Pancreas (tissue), 10 donors: ENCODE data around the gene RNF130. TPM values are rescaled to one million over a fixed set of nuclear protein-coding genes. Genes with fewer than 3 reads are reported as not detected.
A peak's percentile ranks its signal among the peaks of the same experiment; 100 is the strongest.

Experiments used
- ATAC-seq, 4 donors: fragments of 200-7000 bp; cut with Tn5 transposase; one replicate each; pipeline versions ENCODE4 v1.8.0 to v1.9.1; 2020; ENCODE audit warnings: mild to moderate bottlenecking in 4 of 4, moderate library complexity in 4 of 4
- DNase-seq, 6 donors: peaks; one replicate each; pipeline ENCODE4 v3.0.0-alpha.2; 2020
- FAIRE-seq: peaks from 2 replicates; lab custom pipeline; 2012; peaks lifted over from hg19 to GRCh38; lab: Jason Lieb, UNC
- H3K27ac ChIP-seq, 4 donors: fragments of 200-600 bp; sonication (generic); 1 replicate in 3 of 4; 2 replicates in 1 of 4; pipeline versions ENCODE4 v1.5.0 to v1.8.0; 2020
- H3K27me3 ChIP-seq, 4 donors: fragments of 200-600 bp; one replicate each; pipeline ENCODE4 v1.8.0; 2021
- H3K36me3 ChIP-seq, 3 donors: fragments of 200-600 bp; sonication (generic) in 1 of 3; one replicate each; pipeline versions ENCODE4 v1.5.0 to v1.8.0; 2020 to 2021
- H3K4me1 ChIP-seq, 3 donors: fragments of 200-600 bp; one replicate each; pipeline ENCODE4 v1.8.0; 2021
- H3K4me3 ChIP-seq, 4 donors: fragments of 200-600 bp; sonication (generic) in 2 of 4; one replicate each; pipeline versions ENCODE4 v1.5.0 to v1.8.0; 2020 to 2021
- H3K9me3 ChIP-seq, 4 donors: fragments of 200-600 bp; one replicate each; pipeline ENCODE4 v1.8.0; 2021
- CTCF ChIP-seq, 4 donors: fragments of 200-600 bp; sonication (generic) in 3 of 4; IDR thresholded peaks; one replicate each; pipeline versions ENCODE4 v1.5.0 to v1.8.0; 2021; ENCODE audit warnings: antibody characterized with exemption in 4 of 4
- WGBS, 2 donors: extraction: QIAGEN DNeasy Blood & Tissue Kit; methylation state at CpG; one replicate each; pipeline ENCODE4 v1.1.7; 2013; 5-methylcytosine and 5-hydroxymethylcytosine counted together
- intact Hi-C, 3 donors: fragments of 100-400 bp; cut with DNase I; formaldehyde crosslinking; loops; one replicate each; pipeline versions ENCODE4 v1.11.1 to v1.14.2; 2022
- polyA plus RNA-seq, 2 donors: library from polyadenylated mRNA; stranded (reverse); fragments of 200-250 nt; gene quantifications; one replicate each; pipeline ENCODE4 v1.2.3, GENCODE V29; 2013
- total RNA-seq, 6 donors: library from RNA; stranded (reverse); fragmentation: NEBNext Ultra II Directional in 4 of 6; extraction: Animal tissue kit (Norgen Biotek cat#: 25700) in 4 of 6; gene quantifications; one replicate each; pipeline versions ENCODE4 v1.2.1 to v1.2.4, GENCODE V29; 2021 to 2023
- donor health status: healthy with polysubstance abuse.
- donor health status: DM: no; HTN: no; CAD: no; lungs with moderate emphysema.
- donor health status: DM: no; HTN: no; CAD: no.
- donor health status: control.
- donor health status: control.
- donor health status: Bipolar disorder and iron deficiency.
- donor health status: DM: yes; HTN: yes; CAD: no.
- donor health status: DM: no; HTN: no; CAD: no.
- donor health status: DM: no; HTN: no; CAD: no.
- donor health status: DM: yes; HTN: yes; CAD: no.

Gene RNF130
- total and polyA plus RNA-seq, 8 donors: 21.4 to 57.8 (median 37.8) TPM

DNA sequence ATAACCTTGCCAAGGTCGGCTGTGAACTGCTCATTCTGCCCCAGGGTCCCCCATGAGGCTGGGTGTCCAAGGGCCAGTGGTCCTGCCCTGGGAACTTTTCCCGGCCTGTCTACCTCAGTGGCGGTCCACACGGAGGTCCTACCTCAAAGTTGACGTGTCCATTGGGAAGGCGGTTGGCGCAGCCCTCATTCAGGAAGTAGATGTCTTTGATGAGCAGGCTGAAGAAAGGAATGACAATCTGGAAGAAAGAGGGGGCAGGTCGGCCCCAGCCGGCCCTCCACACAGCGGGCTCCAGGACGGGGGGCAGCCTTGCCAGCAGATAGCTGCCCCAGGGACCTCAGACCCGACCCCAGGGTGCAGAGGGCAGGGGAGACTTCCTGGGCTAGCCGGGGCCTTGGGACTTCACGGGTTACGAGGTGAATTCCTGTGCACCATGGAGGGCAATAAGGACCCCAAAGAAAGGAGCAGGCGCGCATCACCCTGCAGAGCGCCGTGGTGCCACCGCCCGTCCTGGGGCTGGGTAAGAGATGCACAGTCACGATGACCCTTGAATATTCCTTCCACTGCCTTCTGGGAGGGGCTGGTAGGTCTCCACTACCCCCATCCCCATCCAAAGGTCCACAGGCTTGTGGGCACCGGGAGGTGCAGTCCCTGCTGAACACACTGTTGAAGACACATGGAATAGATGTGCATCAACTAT, 42.9 kb upstream of the RNF130 start:
- TF ChIP-seq CTCF (IDR thresholded peaks at IDR 0.05): no peak
- 79 to 85% methylated on average over 23 of the region's 23 CpGs for WGBS, 2 donors
- Histone ChIP-seq H3K4me1 (no peaks in the 10 kb centered on the region), H3K27me3 (no peaks in the 10 kb centered on the region), H3K9me3 (no peaks in the 10 kb centered on the region), H3K36me3 (no peaks in the 10 kb centered on the region), H3K27ac (no peak overlapping the region), H3K4me3 (no peak overlapping the region)
- FAIRE-seq (no peak), ATAC-seq (no peak), DNase-seq (no peak)
- intact Hi-C loops: no loop called here

GRCh38 chr5:180113660-180114303, 42.2 kb upstream of the RNF130 start:
- intact Hi-C loops: no loop called here
- Histone ChIP-seq H3K4me1 (no peaks in the 10 kb centered on the region), H3K27me3 (no peaks in the 10 kb centered on the region), H3K27ac (no peak overlapping the region), H3K36me3 (no peaks in the 10 kb centered on the region), H3K4me3 (no peak overlapping the region), H3K9me3 (no peaks in the 10 kb centered on the region)
- ATAC-seq (no peak), FAIRE-seq (no peak), DNase-seq (peak in 1 of 6 donors; percentile 12)
- no peak for TF ChIP-seq CTCF (IDR thresholded peaks at IDR 0.05)
- 79 to 90% methylated on average over 21 to 23 of the region's 23 CpGs for WGBS, 2 donors

DNA sequence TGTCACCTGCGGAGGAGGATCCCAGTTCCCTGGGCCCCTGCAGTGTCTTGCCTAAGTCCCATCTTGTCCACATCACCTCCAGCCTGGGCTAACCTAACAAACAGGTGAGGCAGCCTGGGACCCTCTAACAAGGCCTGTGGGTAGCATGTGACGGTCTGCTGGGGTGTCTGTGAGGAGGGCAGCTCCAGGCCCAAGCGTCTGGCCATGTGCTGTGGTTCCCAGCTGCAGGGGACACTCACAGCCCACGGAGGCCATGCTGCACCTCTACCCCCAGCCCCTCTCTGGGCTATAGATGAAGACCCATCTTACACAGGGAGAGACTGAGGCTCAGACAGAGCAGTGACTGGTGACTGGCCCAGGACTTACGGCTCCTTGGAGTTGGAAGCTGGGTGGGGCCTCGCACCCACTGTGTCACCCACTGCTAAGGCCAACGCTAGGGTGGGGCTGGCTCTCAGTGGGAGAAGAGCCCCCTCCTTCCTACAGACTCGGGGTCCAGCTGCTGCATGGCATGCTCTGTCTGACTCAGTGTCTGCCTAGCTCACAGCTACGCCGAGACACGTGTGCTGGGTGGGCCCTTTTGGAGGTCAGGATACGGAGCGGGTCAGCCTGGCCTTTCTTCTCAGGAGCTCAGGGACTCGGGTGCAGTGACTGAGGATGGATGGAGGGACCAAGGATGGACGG, 40.8 kb upstream of the RNF130 start:
- DNase-seq (peak in 1 of 6 donors; percentile 7), FAIRE-seq (no peak), ATAC-seq (no peak)
- TF ChIP-seq CTCF (IDR thresholded peaks at IDR 0.05): no peak
- Histone ChIP-seq H3K9me3 (no peaks in the 10 kb centered on the region), H3K4me3 (no peak overlapping the region), H3K36me3 (no peaks in the 10 kb centered on the region), H3K4me1 (no peaks in the 10 kb centered on the region), H3K27ac (no peak overlapping the region), H3K27me3 (no peaks in the 10 kb centered on the region)
- WGBS, 2 donors: 69 to 76% methylated on average over 15 of the region's 15 CpGs
- intact Hi-C loops: no loop called here

DNA sequence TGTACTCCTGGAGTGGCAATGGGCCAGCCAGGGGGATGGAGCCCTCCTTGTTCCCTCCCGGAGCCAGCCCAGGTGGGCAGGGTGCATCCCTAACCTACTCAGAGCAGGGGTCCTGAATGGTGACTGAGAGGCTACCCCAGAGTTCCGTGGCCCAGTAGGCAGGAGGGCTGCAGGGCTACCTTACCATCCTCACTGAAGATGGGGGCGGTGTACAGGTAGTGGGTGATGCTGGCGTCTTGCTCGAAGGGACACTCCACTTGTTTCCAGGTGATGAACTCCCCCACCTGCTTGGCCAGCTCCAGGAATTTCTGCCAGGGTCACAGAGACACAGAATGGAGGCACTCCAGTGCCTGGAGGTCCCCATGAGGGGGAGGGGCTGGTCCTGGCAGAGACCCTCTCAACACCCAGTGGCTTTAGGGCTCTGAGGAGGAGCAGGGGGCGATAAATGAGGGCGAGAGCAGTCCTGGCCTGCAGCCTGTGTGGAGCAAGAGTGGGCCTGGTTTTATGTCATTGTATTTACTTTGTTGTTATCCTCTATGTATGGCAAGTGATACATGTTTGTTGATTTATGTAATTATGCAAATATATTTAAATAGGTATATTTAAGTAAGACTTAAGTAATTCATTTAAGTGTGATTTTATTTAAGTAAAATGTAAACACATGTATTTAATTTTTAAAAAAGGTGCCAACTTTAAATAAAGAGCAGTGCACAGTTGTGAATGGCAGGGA, 39.9 kb upstream of the RNF130 start:
- Histone ChIP-seq H3K4me1 (no peaks in the 10 kb centered on the region), H3K4me3 (no peak overlapping the region), H3K9me3 (no peaks in the 10 kb centered on the region), H3K27me3 (no peaks in the 10 kb centered on the region), H3K27ac (no peak overlapping the region), H3K36me3 (no peaks in the 10 kb centered on the region)
- intact Hi-C loops: no loop called here
- no peak for DNase-seq
- ATAC-seq: no peak
- TF ChIP-seq CTCF (IDR thresholded peaks at IDR 0.05): no peak
- WGBS, 2 donors: 88 to 89% methylated on average over 7 of the region's 7 CpGs
- FAIRE-seq: no peak
